Adrenal gland (tissue), 12 donors: ENCODE data around the gene SYAP1. TPM values are rescaled to one million over a fixed set of nuclear protein-coding genes. Genes with fewer than 3 reads are reported as not detected.
A peak's percentile ranks its signal among the peaks of the same experiment; 100 is the strongest.

Source experiments
- DNase-seq, 7 donors: peaks; one replicate each; pipeline ENCODE4 v3.0.0-alpha.2; 2019 to 2020
- H3K27ac ChIP-seq, 5 donors: fragments of 200-600 bp; sonication (generic) in 4 of 5; 1 replicate in 3 of 5; 2 replicates in 2 of 5; pipeline versions ENCODE4 v1.5.1 to v1.8.0; 2016 to 2020; ENCODE audit warnings: mild to moderate bottlenecking in 1 of 5
- H3K27me3 ChIP-seq: fragments of 200-600 bp; 2 replicates; pipeline ENCODE4 v1.8.0; 2021
- H3K36me3 ChIP-seq, 2 donors: fragments of 200-600 bp; replicated peaks in 1 of 2; 1 replicate in 1 of 2; 2 replicates in 1 of 2; pipeline versions ENCODE4 v1.5.1 to v1.8.0; 2018 to 2022
- H3K4me1 ChIP-seq, 2 donors: fragments of 200-600 bp; replicated peaks in 1 of 2; 1 replicate in 1 of 2; 2 replicates in 1 of 2; pipeline versions ENCODE4 v1.5.1 to v1.8.0; 2018 to 2021
- H3K4me3 ChIP-seq, 4 donors: fragments of 200-600 bp; sonication (generic) in 3 of 4; one replicate each; pipeline ENCODE4 v1.5.1; 2016 to 2018
- H3K9me3 ChIP-seq, 3 donors: fragments of 200-600 bp; sonication (generic) in 1 of 3; replicated peaks in 1 of 3; 1 replicate in 2 of 3; 2 replicates in 1 of 3; pipeline versions ENCODE4 v1.5.1 to v1.8.0; 2016 to 2021
- CTCF ChIP-seq, 6 experiments: fragments of 450-650 bp in 4 of 6; fragments of 200-600 bp in 2 of 6; sonication (generic) in 1 of 6; IDR thresholded peaks; 1 replicate in 5 of 6; 2 replicates in 1 of 6; pipeline versions ENCODE4 v1.5.1 to v1.8.0; 2016 to 2021; ENCODE audit warnings: antibody characterized with exemption in 6 of 6, mild to moderate bottlenecking in 2 of 6, moderate library complexity in 1 of 6
- POLR2A ChIP-seq, 2 donors: fragments of 450-650 bp; IDR thresholded peaks; one replicate each; pipeline ENCODE4 v1.6.1; 2017; ENCODE audit warnings: antibody characterized with exemption in 2 of 2, mild to moderate bottlenecking in 2 of 2, moderate library complexity in 1 of 2
- WGBS, 4 donors: extraction: QIAGEN DNeasy Blood & Tissue Kit in 2 of 4; methylation state at CpG; one replicate each; pipeline versions ENCODE4 v1.1.5 to v1.1.7; 2013 to 2017; 5-methylcytosine and 5-hydroxymethylcytosine counted together
- intact Hi-C, 2 donors: fragments of 100-400 bp; cut with DNase I; formaldehyde crosslinking; loops; one replicate each; pipeline versions ENCODE4 v1.14.1 to v1.15.0; 2022 to 2023
- polyA plus RNA-seq, 3 donors: library from polyadenylated mRNA; stranded (reverse); fragments of 200-250 nt in 2 of 3; fragments of 350-450 nt in 1 of 3; fragmentation: Illumina TruSeq in 1 of 3; extraction: RNeasy Lipid Tissue Mini Kit (QIAGEN cat#74804) in 1 of 3; gene quantifications; one replicate each; pipeline ENCODE4 v1.2.3, GENCODE V29; 2013 to 2014
- total RNA-seq, 9 donors: library from RNA; depleted of rRNA in 4 of 9; stranded (reverse); fragments of >200 nt in 4 of 9; fragments of 120-200 nt in 1 of 9; fragmentation: NEBNext Ultra II Directional in 1 of 9; extraction: Animal tissue kit (Norgen Biotek cat#: 25700) in 1 of 9; gene quantifications; one replicate each; pipeline versions ENCODE4 v1.1.0 to v1.2.4, GENCODE V29; 2013 to 2023
- donor health status: healthy with polysubstance abuse.
- donor health status: Bipolar disorder and iron deficiency.
- donor health status: DM: yes; HTN: yes; CAD: no.
- donor health status: DM: no; HTN: no; CAD: no.
- donor health status: DM: no; HTN: no; CAD: no.
- donor health status: DM: yes; HTN: yes; CAD: no.

Gene SYAP1
- total and polyA plus RNA-seq, 12 donors: 15.8 to 106 (median 43.6) TPM

GRCh38 chrX:16737024-16737423 is 17.6 kb downstream of the SYAP1 start:
- intact Hi-C loops: no loop called here

GRCh38 chrX:16739574-16739973 is 20.2 kb downstream of the SYAP1 start:
- no peak overlapping the region for H3K27ac ChIP-seq
- intact Hi-C loops: no loop called here
- TF ChIP-seq POLR2A (IDR thresholded peaks at IDR 0.05): no peak
- no peak for TF ChIP-seq CTCF (IDR thresholded peaks at IDR 0.05)
- H3K4me1 ChIP-seq: peaks cover 0 to 3% of the 10 kb centered on the region in 2 donors
- 58 to 78% (median 73%) methylated on average over 6 of the region's 6 CpGs for WGBS, 4 donors
- H3K4me3 ChIP-seq: no peak overlapping the region
- H3K36me3 ChIP-seq: peaks cover 0 to 49% of the 10 kb centered on the region in 2 donors
- no peaks in the 10 kb centered on the region for H3K9me3 ChIP-seq
- peak in 1 of 7 donors; percentile 6 for DNase-seq
- no peaks in the 10 kb centered on the region for H3K27me3 ChIP-seq

More at GRCh38 chrX:16737024-16737423, 17.6 kb downstream of the SYAP1 start:
- no peak for DNase-seq
- H3K4me3 ChIP-seq: no peak overlapping the region
- H3K27ac ChIP-seq: no peak overlapping the region
- WGBS, 4 donors: 75 to 99% (median 95%) methylated on average over 5 of the region's 5 CpGs
- no peaks in the 10 kb centered on the region for H3K27me3 ChIP-seq
- no peaks in the 10 kb centered on the region for H3K9me3 ChIP-seq
- peaks cover 0 to 35% of the 10 kb centered on the region in 2 donors for H3K36me3 ChIP-seq
- TF ChIP-seq CTCF (IDR thresholded peaks at IDR 0.05) (no peak), POLR2A (IDR thresholded peaks at IDR 0.05) (no peak)
- H3K4me1 ChIP-seq: no peaks in the 10 kb centered on the region

GRCh38 chrX:16743604-16744325 is 24.4 kb downstream of the SYAP1 start:
- intact Hi-C loops: no loop called here

GRCh38 chrX:16745102-16745501 is 25.7 kb downstream of the SYAP1 start:
- TF ChIP-seq POLR2A (IDR thresholded peaks at IDR 0.05) (no peak), CTCF (IDR thresholded peaks at IDR 0.05) (no peak)
- 58 to 80% (median 65%) methylated on average over 2 to 5 of the region's 5 CpGs for WGBS, 4 donors
- Histone ChIP-seq H3K9me3 (no peaks in the 10 kb centered on the region), H3K4me1 (peaks cover 10 to 17% of the 10 kb centered on the region in 2 donors), H3K27ac (peak overlapping the region; percentile 22 to 69 (median 46)), H3K4me3 (no peak overlapping the region), H3K36me3 (peaks cover 0 to 46% of the 10 kb centered on the region in 2 donors), H3K27me3 (no peaks in the 10 kb centered on the region)
- intact Hi-C loops: no loop called here
- DNase-seq: no peak

More at GRCh38 chrX:16743604-16744325, 24.4 kb downstream of the SYAP1 start:
- Histone ChIP-seq H3K4me1 (peaks cover 10 to 17% of the 10 kb centered on the region in 2 donors), H3K9me3 (no peaks in the 10 kb centered on the region), H3K27ac (peak overlapping the region in 3 of 5 donors; percentile 34 to 69 (median 63)), H3K27me3 (no peaks in the 10 kb centered on the region), H3K4me3 (no peak overlapping the region), H3K36me3 (peaks cover 0 to 40% of the 10 kb centered on the region in 2 donors)
- TF ChIP-seq POLR2A (IDR thresholded peaks at IDR 0.05) (no peak), CTCF (IDR thresholded peaks at IDR 0.05) (peak in 5 of 6 experiments; percentile 27 to 39 (median 31))
- peak in 6 of 7 donors; percentile 42 to 58 (median 51) for DNase-seq
- 47 to 72% (median 62%) methylated on average over 11 to 12 of the region's 12 CpGs for WGBS, 4 donors
